ENCODE data around the gene ARPC5.
"Not testable (repeated sequence)": the region's sequence is repeated elsewhere in the genome, so short reads cannot be mapped to it uniquely, and the experiment has no call there.

ARPC5 gene

GRCh38 chr1:183645531-183645930, 9.9 kb upstream of the ARPC5 start:
- no peak for DNase-seq

GRCh38 chr1:183642166-183642565, 6.6 kb upstream of the ARPC5 start:
- no peak for DNase-seq

- no peak for DNase-seq
These were observed 4.6 kb upstream of the ARPC5 start for GRCh38 chr1:183640193-183640592.

- DNase-seq = no peak
These were observed 3.2 kb upstream of the ARPC5 start for GRCh38 chr1:183638649-183639387.

GRCh38 chr1:183636783-183637182, 1.2 kb upstream of the ARPC5 start:
- no peak for DNase-seq

- DNase-seq = no peak
These were observed 725 bp upstream of the ARPC5 start for GRCh38 chr1:183636334-183636682.

- peak; percentile 30 to 38 for DNase-seq
These were observed 431 bp downstream of the ARPC5 start for GRCh38 chr1:183635099-183635605.

GRCh38 chr1:183634429-183635065, 1.0 kb downstream of the ARPC5 start:
- DNase-seq = no peak

- DNase-seq = no peak
These were observed 1.8 kb downstream of the ARPC5 start for GRCh38 chr1:183633676-183634343.

- no peak for DNase-seq
These were observed 2.6 kb downstream of the ARPC5 start for GRCh38 chr1:183632964-183633363.

GRCh38 chr1:183632114-183632513, 3.5 kb downstream of the ARPC5 start:
- no peak for DNase-seq

GRCh38 chr1:183630748-183631147, 4.8 kb downstream of the ARPC5 start:
- DNase-seq = no peak

GRCh38 chr1:183628537-183628936, 7.0 kb downstream of the ARPC5 start:
- DNase-seq = no peak

- not testable (repeated sequence) for DNase-seq
These were observed 9.3 kb downstream of the ARPC5 start for GRCh38 chr1:183626236-183626635.

GRCh38 chr1:183622884-183623785, 12.4 kb downstream of the ARPC5 start:
- DNase-seq = peak; percentile 28 to 52

GRCh38 chr1:183622013-183622412, 13.6 kb downstream of the ARPC5 start:
- DNase-seq = no peak

GRCh38 chr1:183620311-183620710, 15.3 kb downstream of the ARPC5 start:
- DNase-seq = no peak

GRCh38 chr1:183619781-183620180, 15.8 kb downstream of the ARPC5 start:
- DNase-seq = no peak

- DNase-seq = not testable (repeated sequence)
These were observed 17.4 kb downstream of the ARPC5 start for GRCh38 chr1:183618202-183618601.

GRCh38 chr1:183612975-183613374, 22.6 kb downstream of the ARPC5 start:
- DNase-seq = not testable (repeated sequence)

- no peak for DNase-seq
These were observed 23.2 kb downstream of the ARPC5 start for GRCh38 chr1:183612407-183612806.

GRCh38 chr1:183611021-183611420, 24.6 kb downstream of the ARPC5 start:
- DNase-seq = no peak
